ENCODE results near the gene B4GALT3.

The B4GALT3 gene

DNA sequence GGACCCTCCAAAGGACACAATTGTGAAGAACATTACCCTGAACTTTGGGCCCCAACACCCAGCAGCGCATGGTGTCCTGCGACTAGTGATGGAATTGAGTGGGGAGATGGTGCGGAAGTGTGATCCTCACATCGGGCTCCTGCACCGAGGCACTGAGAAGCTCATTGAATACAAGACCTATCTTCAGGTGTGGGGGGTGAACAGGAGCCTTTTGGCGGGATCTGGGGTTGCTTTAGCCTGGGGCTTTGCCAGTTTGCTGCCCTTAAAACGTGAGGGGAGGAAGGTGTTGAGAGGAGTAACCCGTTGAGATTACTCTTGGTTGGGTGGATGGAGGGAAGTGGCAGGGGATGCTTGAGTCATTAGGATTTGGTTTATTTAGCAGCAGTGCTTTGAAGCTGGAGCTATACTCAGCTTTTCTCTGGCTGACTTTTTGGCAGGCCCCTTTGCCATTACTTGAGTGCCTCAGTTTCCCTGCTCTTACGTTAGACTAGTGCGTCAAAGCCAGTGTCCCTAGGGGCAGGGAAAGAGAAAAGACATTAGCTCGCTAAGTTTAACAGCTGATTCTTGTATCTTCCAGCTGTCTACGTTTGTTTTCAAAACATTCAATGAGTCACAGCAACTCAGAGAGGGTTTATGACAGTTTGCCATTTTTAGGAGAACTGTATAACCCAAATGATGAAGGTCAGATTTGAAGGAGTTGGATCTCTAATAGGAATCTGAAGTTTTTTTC is 29.3 kb upstream of the B4GALT3 start:
- DNase-seq (ENCODE audit: low spot score), result no peak

DNA sequence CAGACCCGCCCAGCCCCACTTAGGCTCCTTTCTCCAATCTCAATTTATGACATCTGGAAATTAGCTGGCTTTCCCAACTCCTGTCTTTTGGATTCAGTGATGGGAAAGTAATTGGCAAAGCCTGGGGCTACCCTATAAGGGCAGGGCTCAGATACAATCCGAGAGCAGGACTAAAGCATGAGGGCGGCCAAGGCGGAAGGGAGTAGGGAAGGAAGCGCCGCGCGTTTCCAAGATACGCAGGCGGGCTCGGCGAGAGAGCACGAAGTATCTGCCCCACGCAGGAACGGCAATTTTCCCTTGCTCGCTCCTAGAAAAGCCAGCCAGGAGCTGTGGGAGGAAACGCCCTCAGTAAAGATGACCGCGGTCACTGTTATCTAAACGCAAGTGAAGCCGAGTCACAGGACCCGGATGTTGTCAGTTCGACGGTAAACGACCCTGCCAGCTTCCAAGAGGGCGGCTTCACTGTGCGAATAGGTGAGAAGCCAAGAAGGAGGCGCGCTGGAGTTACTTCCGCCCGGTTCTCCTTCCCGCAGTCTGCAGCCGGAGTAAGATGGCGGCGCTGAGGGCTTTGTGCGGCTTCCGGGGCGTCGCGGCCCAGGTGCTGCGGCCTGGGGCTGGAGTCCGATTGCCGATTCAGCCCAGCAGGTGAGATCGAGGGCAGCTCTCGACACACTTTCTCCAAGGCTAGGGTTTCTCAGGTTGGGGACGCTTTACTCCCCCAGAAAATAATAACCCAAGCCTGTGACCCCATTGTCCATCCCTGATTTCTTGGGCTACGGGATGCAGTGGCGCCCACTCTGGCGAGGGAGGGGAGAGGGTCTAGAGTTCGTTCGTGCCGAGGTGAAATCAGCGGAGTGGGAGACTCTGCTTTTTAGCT is 24.8 kb upstream of the B4GALT3 start, which contains the start of gene NDUFS2:
TSS of gene NDUFS2 (plus strand) at position 532 of the 877 bp plus-strand sequence. CDS start at position 551, 19 bp downstream.
- DNase-seq (ENCODE audit: low spot score), result peak; percentile 100

GRCh38 chr1:161200992-161201835 is 23.9 kb upstream of the B4GALT3 start:
- peak; percentile 73 for DNase-seq (ENCODE audit: low spot score)

DNA sequence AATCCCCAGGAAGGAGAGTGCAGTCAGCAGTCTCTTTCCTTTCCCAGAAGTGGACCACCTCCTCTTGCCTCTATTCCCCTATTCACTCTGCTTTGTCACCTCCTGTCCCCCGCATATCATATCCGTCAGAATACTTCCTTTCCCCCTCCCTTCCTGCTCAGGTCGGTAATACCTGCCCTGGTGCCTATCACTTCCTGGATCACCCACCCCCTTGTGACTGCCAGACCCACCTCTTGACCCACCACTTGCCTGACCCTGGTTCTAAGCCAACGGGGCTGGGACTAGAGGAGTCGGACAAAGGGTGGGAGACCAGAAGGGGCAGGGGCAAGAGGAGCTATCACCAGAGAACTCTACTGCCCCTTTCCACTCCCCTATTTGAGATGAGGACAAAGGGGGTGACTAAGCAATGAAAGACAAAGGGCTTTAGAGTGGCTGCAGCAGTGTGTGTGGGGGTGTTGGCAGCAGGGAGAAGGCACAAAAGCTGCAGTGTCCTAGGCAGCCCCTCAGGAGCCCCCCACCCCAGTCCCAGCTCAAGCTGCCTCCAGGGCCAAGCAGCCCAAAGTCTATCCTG is 23.2 kb upstream of the B4GALT3 start:
- peak; percentile 97 for DNase-seq (ENCODE audit: low spot score)

DNA sequence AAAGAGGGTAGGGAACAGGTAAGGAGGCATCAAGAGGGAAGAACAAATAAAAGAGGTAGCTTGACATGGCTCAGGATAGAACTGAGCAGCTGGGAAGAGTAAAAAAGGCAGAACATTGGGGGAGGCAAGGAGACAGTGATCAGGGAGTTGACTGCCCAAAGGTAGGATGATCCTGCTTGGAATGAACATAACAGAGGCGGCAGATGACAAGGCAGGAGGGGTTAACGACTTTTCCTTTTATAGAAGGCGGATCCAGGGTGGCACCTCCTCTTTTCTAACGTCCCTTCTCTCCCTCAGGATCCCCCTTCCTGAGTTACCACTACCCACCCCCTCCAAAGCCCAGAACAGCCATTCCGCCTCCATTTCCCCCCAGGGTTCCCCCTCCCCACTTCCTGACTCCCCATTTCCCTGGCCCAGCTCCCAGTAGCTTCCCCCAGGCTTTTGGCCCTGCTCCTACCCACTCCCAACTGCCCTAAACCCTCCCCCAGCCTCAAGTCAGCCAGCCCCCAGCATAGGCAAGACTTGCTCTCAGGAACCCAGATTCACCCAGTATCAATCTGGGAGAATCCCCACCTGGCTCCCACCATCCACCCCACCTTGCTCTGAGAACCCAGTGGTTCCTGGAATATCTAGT is 22.3 kb upstream of the B4GALT3 start:
- peak; percentile 64 for DNase-seq (ENCODE audit: low spot score)

GRCh38 chr1:161198897-161199431 is 21.7 kb upstream of the B4GALT3 start, which contains the start of gene ADAMTS4:
ADAMTS4 (minus strand) TSS chr1:161199054; CDS start chr1:161198627, 427 bp downstream.
- DNase-seq (ENCODE audit: low spot score), result peak; percentile 98

- DNase-seq (ENCODE audit: low spot score), result no peak
Observed at GRCh38 chr1:161198194-161198896, 21.0 kb upstream of the B4GALT3 start.

DNA sequence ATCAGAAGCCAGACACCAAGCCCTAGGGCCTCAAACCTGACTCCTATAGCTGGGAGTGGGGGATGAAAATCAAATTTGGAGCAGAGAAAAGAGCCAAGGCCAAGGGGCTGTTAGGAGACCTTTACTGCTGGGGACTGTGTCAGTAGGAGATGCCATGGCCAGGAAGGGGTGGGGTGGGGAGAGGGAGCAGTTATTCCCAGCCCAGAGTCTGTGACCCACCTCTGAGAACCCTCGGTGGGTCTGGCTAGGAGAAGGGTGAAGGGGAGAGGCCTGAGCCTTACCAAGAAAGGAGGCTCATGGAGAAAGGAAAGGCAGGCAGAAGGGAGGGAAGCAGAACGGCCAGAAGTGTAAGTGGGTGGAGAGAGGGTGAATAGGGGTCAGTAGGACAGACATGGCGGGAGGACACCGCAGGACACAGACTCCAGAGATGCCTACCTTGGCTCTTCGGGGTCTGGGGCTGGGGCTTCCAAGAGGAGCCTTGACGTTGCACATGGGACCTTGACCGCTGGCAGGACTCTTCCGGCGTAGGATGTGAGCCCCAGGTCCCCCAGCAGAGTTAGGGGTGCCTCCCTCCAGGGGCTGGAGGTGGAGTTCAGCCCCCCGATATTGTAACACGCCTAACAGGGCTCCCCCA is 20.4 kb upstream of the B4GALT3 start:
- no peak for DNase-seq (ENCODE audit: low spot score)

- DNase-seq (ENCODE audit: low spot score), result no peak
Observed at GRCh38 chr1:161196521-161197451, 19.5 kb upstream of the B4GALT3 start.

DNA sequence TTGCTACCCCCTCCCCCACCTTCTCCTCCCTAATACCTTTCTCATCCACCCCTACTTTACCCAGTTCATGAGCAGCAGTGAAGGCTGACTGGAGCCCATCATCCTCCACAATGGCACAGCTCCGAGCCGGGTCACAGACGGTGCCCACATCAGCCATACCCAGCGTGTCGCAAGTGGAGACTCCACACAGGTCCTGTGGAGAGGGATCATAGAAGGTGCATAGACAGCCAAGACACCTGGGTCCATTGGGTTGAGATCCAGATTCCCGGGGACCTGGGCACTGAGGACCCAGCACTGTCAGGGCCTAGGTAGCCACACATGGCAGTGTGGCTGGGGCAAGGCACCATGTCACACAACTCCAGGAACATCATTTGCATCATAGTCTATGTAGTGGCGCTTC is 18.8 kb upstream of the B4GALT3 start:
- DNase-seq (ENCODE audit: low spot score), result no peak

GRCh38 chr1:161195171-161195570 is 17.9 kb upstream of the B4GALT3 start:
- peak; percentile 78 for DNase-seq (ENCODE audit: low spot score)

DNA sequence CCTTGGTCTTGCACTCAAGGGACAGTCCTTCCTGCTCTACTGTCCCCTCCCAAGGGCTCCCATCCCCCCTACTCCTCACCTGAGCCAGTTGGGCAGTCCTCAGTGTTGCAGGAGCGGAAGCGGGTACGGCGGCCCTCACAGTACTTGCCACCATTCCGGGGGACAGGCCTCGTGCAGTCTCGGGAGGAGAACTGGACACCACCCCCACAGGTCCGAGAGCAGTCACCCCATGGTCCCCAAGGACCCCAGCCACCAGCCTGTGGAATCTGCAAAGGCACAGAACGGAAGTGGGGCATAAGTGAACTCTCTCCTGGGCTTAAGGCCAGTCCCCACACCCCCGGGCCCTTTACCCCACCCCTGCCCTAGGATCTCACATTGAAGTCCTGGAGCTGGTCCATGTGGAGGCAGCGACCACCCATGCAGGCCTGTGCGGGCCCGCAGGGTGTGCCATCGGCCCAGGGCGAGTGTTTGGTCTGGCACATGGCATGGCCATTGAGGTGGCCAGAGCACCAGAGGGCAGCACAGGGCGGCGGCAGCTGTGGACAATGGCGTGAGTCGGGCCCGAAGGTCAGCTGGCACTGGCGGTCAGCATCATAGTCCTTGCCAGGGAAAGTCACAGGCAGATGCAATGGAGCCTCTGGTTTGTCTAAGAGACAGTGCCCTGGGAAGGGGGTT is 16.4 kb upstream of the B4GALT3 start:
- peak; percentile 91 for DNase-seq (ENCODE audit: low spot score)

DNA sequence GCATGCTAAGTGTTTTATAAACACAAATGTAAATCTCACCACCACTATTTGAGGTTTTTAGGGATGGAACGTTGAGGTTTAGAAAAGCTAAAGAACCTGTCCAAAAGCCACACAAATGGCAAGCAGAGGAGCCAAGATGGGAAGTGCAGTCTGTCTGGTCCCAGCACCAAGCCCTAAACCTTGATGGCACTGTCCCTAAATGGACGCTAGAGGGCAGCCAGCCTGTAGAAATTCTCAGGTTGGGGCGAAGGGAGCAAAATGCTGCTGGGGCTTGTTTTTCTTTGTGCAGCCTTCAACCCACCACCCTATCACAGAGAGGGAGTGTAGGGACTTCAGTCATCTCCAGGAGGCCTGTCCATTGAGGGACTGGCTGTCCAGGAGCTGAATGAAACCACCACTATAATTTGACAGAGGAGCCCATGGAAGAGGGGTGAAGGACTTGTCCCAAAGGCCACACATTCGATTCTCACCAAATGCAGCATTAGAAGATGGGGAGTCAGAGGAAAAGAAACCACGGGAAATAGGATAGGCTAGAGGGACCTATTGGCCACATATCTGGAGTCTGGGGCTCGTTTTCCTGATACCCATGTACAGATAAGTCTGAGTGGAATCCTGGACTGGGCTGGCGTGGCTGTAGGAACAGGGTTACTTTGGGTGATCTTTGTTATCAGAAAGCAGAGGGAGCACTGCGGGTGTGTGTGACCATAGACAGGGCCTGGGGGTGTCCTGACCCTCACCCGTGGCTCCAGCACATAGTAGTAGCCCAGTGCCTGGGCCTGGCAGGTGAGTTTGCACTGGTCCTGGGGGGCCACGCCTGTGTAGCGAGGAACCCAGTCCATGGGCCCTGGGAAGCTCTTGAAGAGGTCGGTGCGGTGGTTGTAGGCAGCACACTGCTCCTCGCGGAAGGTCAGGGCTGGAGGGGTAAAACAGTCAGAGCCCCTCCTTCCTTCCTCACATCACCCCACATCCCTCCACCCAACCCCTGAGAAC is 15.5 kb upstream of the B4GALT3 start:
- DNase-seq (ENCODE audit: low spot score), result peak; percentile 92

GRCh38 chr1:161191971-161192370 is 14.7 kb upstream of the B4GALT3 start:
- DNase-seq (ENCODE audit: low spot score), result no peak

DNA sequence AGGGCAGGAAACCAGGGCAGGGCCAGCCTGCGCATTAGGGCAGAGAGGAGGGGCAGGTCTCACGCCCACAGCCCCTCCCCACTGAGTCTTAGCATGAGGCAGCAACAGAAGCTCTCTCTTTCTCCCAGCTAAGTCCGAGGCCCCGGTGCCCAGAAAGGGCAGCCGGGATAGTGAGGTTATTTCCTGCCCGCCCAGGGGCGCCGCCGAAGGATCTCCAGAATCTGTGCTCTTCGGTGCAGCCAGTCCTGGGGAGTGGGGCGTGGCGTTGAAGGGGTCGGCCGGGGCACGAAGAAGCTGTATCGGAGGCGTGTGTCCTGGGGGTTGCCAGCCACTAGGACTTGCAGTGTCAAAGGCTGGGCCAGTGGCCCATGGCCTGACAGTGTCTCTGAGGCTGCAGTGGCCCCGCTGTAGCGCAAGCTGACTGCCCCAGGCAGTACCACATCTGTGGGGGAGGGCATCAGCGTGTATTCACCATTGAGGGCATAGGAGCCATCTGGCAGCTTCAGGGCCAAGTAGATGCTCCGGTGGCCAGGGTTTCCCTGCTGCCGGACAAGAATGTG is 13.7 kb upstream of the B4GALT3 start:
- DNase-seq (ENCODE audit: low spot score), result peak; percentile 76

- DNase-seq (ENCODE audit: low spot score), result no peak
Observed at GRCh38 chr1:161189036-161189435, 11.7 kb upstream of the B4GALT3 start.

Data from pons (tissue), 1 donor.